GM13976 (cell line): ENCODE data around the gene ELK4.

Experiments
- DNase-seq: peaks from one replicate; pipeline ENCODE4 v3.0.0; 2012; ENCODE audit warnings: low spot score
- CTCF ChIP-seq: IDR thresholded peaks from 2 replicates; pipeline ENCODE4 v1.5.1; 2012; ENCODE audit warnings: borderline replicate concordance, mild to moderate bottlenecking; ENCODE audit not compliant: insufficient read depth; ENCODE audit errors: extremely low read depth, missing control alignments, control extremely low read depth
- in situ Hi-C: fragments of 300-500 bp; cut with MboI; formaldehyde crosslinking; loops from one replicate; pipeline ENCODE4 v1.12.0; 2022; ENCODE audit warnings: low sequenced_read_pairs, mixed read lengths, inconsistent platforms; ENCODE audit not compliant: unreplicated experiment

Gene ELK4

GRCh38 chr1:205598841-205599668, 32.8 kb downstream of the ELK4 start:
- in situ Hi-C loops: no loop called here
- no peak for DNase-seq
- TF ChIP-seq CTCF: no peak

- in situ Hi-C loops: no loop called here
Measured at GRCh38 chr1:205597691-205598314, 34.0 kb downstream of the ELK4 start.

DNA sequence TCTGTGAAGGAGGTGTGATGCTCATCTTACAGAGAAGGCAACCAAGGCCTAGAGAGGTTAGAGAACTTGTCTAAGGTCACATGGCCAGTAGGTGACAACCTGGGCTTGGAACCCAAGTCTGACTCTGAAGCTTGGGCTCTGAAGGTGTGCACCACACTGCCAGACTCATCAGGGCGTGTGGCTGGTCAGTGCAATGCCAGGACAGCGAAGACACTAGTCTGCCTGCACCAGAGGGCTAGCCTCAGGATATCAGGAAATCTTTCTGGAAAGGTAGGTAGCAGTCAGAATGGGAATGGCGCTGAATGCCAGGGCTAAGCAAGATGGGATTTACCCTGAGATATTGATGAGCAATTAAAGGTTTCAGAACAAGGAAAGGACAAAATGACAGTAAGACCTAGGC, 34.9 kb downstream of the ELK4 start:
- DNase-seq: no peak
- no peak for TF ChIP-seq CTCF
- in situ Hi-C loops: no loop called here

More at GRCh38 chr1:205597691-205598314, 34.0 kb downstream of the ELK4 start:
- TF ChIP-seq CTCF: no peak
- DNase-seq: no peak

DNA sequence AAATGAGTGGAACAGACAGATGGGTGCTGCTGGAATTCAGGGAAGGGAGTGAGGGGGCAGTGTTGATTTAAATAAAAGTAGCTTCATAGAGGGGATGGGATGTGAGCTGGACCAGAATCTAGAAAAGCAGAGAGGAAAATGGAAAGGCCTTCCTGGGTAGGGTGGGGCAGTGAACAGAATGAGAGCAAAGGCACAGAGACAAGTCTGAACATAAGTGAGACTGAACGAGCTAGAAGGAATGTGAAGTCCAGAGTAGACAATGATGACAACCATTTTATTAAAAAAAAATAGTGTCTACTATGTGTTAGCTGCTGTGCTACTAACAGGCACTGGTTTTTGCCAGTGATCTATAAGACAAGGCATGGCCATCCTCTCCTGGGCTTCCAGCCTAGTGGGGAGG, 36.0 kb downstream of the ELK4 start:
- TF ChIP-seq CTCF: no peak
- no peak for DNase-seq
- in situ Hi-C loops: no loop called here

DNA sequence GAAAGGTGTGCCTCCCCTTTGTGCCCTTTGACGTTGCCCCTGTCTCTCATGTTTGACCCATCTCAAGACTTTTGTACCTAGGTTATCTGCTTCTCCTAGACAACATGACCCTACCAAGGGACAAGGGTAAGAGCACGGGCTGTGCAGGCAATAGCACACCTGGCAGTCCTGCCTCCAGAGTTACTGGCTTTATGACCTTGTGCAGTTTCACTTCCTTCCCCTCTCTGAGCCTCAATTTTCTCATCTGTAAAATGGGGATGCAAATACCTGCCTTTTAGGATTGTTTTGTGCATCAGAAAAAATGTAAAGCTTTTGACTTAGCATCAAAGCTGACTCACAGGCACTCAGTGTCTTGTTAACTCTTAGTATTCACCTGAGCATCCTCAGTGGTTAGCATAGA, 36.4 kb downstream of the ELK4 start:
- no peak for TF ChIP-seq CTCF
- in situ Hi-C loops: no loop called here
- DNase-seq: no peak

- in situ Hi-C loops: no loop called here
- no peak for TF ChIP-seq CTCF
- no peak for DNase-seq
Measured at GRCh38 chr1:205594846-205595245, 37.0 kb downstream of the ELK4 start.

DNA sequence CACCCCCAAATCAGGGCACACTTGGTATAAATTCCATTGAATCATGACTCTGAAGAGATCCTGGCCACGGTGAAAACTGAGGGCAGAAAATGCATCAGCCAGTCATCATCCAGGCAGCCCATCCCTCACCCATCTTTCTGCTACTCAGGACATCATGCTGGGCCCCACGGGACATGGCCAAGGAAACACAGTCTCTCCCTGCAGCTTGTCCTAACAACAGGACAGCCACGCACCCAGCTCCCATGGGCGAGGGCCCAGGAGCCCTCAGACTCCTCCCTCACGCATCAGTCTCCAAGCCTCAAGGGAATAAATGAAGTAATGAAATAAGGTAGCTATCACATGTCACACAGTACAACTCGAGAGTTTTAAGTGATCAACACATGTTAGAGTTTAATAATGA, 37.8 kb downstream of the ELK4 start:
- DNase-seq: no peak
- TF ChIP-seq CTCF: no peak
- in situ Hi-C loops: no loop called here
